H54 (cell line): ENCODE measurements around the gene KRTAP4-6.
"Not testable (repeated sequence)": the region's sequence is repeated elsewhere in the genome, so short reads cannot be mapped to it uniquely, and the experiment has no call there.

Experiments used
- DNase-seq: peaks from one replicate; pipeline ENCODE4 v3.0.0; 2011; ENCODE audit warnings: low spot score, mixed read lengths; ENCODE audit not compliant: insufficient read length
- FAIRE-seq: peaks from 3 replicates; lab custom pipeline; 2011; peaks lifted over from hg19 to GRCh38; lab: Jason Lieb, UNC
- POLR2A ChIP-seq: IDR thresholded peaks from 2 replicates; pipeline ENCODE4 v1.6.1; 2011; ENCODE audit warnings: low read depth, mild to moderate bottlenecking, low read length

The KRTAP4-6 gene

DNA sequence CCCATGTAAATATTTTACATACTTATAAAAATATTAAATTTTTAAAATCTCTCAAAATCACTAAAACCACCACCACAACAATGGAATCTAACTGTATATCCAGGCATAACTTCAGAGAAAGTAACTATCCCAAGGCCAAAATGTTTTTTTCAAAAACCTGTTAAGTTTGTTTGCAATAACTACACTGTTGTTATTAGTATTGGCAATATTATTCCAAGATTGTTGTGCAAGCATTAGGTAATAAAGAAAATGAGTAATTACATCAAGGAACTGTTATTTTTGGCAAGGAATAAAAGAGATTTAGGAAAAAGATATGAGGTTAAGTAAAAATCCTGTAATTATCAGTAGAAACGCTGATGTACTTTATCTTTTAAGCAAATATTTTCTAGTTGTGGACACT is 13.0 kb downstream of the KRTAP4-6 start:
- no peak for FAIRE-seq

DNA sequence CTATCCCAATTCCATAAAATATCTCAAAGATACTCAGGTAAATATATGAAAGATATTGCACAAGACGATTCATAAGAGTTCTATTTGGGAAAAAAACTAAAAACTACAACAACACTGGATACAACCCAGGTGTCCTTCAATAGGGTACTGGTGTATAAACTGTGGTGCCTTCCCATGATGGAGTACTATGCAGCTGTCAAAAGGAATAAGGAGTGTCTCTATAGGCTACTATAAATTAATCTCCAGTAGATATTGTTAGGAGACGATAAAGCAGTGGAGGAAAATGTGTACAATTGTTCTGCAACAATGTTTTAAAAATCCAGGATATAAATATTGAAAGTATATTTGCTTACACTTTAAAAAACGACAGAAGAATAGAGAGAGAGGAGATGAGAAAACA is 13.9 kb downstream of the KRTAP4-6 start:
- FAIRE-seq (no peak), DNase-seq (no peak)
- TF ChIP-seq POLR2A: no peak

More for the DNA sequence above, 13.0 kb downstream of the KRTAP4-6 start:
- no peak for DNase-seq
- no peak for TF ChIP-seq POLR2A

DNA sequence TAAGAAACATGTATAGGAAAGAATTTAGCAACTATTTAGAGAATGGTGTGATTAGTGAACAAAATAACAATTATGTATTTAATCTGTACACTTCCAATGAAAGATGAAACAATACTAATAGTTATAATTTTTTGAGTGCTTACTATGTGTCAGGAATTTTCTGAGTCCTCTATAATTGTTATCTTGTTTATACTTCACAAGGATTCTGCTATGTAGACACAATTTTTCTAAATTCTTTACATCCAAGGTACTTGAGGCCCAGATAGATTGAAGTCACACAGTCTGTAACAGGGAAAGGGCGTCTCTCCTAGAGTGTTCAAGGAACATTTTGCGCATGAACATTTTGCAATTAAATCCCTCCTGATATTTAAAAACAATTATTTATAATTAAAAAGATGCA is 15.3 kb downstream of the KRTAP4-6 start:
- no peak for TF ChIP-seq POLR2A
- DNase-seq (no peak), FAIRE-seq (no peak)

DNA sequence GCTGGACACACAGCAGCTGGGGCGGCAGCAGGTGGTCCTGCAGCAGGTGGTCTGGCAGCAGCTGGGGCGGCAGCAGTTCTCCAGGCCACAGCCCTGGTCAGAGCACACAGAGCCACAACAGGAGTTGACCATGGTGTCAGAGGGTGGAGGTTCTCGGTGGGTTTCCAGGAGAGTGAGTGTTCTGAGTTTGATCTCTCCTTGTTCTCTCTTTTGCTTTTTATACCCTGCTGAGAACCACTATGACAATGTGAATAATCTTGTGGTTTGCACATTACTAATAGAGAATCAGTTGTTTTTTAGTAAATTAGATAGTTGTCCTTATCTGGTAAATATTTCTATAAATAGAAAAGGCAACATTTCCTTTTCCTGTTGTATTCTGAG is 16.4 kb downstream of the KRTAP4-6 start, which contains the start of gene KRTAP4-12:
KRTAP4-12 (minus strand) TSS at position 192 of the 381 bp plus-strand sequence; CDS start at position 132, 60 bp downstream.
- DNase-seq, FAIRE-seq: not testable (repeated sequence)

DNA sequence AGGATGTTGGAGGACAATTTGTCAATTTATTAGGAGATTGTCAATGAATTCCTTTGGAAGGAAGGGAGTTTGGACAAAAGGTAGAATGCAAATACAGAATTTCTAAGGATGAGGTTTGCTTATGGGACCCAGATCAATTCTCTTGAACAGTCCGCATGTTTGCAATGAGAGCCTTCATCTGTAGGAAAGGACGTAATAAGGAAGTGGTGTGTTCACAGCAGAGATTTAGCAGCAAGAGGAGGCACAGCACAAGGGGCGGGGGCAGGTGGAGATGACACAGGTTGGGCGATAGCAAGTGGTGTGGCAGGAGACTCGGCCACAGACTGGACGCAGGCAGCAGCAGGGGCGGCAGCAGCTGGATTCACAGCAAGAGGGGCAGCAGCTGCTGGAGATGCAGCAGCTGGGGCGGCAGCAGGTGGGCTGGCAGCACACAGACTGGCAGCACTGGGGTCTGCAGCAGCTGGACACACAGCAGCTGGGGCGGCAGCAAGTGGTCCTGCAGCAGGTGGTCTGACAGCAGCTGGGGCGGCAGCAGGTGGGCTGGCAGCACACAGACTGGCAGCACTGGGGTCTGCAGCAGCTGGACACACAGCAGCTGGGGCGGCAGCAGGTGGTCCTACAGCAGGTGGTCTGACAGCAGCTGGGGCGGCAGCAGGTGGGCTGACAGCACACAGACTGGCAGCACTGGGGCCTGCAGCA is 16.9 kb downstream of the KRTAP4-6 start:
- FAIRE-seq, DNase-seq: not testable (repeated sequence)

DNA sequence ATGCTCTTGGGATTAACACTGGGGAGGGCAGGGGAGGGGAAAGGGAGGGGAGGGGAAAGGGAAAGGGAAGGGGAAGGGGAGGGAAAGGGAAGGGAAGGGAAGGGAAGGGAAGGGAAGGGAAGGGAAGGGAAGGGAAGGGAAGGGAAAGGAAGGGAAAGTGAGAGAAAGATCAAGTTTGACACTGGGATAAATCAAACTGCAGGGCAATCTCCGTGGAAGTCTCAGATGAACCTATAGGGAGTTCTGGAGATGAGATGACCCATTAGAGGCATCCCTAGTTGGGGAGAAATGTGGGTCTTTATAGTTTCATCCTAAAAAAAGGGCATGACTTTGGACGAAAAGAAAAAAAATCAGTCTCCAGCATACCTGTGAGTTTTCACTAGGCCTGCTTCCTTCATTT is 18.6 kb downstream of the KRTAP4-6 start:
- no peak for FAIRE-seq
- no peak for TF ChIP-seq POLR2A

DNA sequence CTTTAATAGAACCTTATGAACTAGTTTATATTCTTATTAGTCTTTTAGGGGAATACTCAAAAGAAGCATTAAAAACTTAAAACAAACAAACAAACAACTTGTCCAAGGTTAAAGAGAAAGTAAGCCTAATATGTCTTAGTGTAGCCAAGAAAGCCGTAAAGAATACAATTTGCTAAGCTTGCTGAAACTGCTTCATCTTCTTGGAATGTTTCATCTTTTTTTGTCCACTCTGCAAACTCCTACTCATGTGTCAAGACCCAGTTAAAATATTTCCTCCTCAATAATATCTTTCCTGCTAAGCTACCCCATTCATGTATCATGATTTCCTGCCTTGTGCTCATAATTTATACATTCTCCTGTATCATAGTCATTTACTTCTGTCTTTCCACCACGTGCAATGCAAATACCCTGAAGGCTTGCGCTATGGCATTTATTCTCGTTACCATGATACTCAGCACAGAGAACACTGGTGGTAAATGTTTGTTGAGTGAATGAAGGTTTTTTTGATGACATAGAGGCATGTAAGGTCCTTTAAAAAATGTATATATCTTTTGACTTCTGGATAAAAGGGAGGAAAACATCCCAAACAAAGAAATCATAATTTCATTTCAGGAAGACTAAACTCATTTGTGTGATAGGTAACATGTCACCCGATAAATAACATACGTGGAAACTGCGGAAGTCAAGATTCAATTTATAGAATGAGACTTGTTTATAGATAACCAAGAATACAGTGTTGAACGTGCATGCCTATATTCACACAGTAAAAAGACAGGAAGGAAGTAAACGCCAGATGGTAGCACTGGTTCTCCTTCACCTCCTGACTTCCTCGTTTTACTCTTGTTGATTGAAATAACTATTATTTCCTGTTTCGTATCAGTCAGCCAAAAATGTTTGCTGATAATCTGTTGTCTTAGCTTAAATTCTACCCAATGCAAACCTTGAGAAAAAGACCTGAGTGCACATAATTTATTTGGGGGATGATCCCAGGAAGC is 20.4 kb downstream of the KRTAP4-6 start:
- peak; percentile 93 for FAIRE-seq
- not testable (repeated sequence) for DNase-seq

More for the DNA sequence above, 18.6 kb downstream of the KRTAP4-6 start:
- DNase-seq: no peak

DNA sequence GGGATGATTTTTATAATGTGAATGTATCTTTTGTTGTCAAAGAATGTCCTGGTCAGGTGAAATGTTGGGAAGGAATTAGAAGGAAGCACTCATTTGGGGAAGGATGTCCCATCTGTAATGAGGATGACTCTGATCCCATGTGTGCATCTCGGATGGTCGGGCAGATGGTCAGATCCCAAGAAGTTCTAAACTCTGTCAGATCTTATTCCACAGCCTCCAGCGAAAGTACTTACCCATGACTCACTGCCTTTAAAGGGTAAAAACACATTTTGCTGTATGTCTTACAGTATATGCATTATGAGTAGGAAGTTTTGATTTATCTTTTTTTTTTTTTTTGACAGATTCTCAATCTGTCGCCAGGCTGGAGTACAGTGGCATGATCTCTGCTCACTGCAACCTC is 21.6 kb downstream of the KRTAP4-6 start:
- no peak for TF ChIP-seq POLR2A
- FAIRE-seq (no peak), DNase-seq (no peak)

DNA sequence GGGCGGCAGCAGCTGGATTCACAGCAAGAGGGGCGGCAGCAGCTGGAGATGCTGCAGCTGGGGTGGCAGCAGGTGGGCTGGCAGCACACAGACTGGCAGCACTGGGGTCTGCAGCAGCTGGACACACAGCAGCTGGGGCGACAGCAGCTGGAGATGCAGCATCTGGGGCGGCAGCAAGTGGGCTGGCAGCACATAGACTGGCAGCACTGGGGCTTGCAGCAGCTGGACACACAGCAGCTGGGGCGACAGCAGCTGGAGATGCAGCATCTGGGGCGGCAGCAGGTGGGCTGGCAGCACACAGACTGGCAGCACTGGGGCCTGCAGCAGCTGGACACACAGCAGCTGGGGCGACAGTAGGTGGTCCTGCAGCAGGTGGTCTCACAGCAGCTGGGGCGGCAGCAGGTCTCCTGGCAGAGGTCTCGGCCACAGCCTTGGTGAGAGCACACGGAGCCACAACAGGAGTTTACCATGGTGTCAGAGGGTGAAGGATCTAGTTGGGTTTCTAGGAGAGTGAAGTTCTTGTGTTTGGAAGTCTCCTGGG is 22.4 kb downstream of the KRTAP4-6 start, which contains the start of gene KRTAP4-11:
KRTAP4-11 (minus strand) TSS at position 528 of the 541 bp plus-strand sequence; CDS start at position 470, 58 bp downstream.
- FAIRE-seq, DNase-seq: not testable (repeated sequence)

DNA sequence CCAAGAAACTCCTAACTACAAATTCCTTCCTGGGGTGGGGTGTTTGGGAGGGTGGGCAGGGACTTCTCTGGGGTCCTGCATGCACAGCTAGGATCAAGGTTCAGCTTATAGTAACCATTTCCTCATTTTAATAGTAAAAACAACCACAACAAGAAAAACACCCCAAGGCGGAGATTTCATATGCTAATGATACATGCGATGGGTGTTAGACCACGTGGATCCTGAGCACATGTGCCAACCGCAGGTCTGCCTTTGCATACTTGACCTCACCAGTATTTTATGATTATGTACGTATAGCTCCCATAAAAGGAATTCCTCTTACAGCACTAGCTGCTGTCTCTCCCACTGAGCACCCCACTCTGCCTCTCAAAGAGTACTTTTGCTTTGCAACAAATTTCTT is 24.0 kb downstream of the KRTAP4-6 start:
- DNase-seq (no peak), FAIRE-seq (no peak)
- TF ChIP-seq POLR2A: no peak

DNA sequence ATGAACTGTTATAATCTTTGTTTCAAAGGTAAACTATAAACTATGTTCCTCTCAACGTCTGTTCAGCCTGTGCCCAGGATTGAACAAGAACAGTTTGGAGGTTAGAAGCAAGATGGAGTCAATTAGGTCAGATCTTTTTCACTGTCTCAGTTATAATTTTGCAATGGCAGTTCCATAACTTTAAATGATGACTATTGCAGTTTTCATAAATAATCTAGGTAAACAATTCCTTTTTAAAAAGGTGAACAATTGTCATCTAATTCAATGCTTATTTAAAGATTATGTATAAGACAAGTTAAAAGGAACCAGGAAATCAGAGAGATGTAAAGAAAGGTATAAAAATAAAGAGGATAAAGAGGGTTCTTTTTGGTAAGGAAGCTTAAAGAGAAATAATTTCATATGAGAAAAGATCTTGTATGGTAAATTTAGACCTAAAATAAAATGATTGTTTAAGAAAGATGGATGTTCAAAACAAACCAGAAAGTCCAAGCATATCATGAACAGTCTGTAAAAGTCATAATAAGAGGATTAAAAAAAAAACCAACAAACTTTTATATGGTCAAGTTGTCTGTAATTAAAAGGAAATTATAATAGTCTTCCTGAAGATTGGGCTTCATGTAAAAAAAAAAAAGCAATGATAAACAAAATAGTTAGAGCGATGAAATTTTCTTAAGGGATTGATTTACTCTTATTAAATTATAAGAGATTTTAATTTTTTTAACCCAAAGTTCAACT is 29.0 kb downstream of the KRTAP4-6 start:
- DNase-seq: no peak

DNA sequence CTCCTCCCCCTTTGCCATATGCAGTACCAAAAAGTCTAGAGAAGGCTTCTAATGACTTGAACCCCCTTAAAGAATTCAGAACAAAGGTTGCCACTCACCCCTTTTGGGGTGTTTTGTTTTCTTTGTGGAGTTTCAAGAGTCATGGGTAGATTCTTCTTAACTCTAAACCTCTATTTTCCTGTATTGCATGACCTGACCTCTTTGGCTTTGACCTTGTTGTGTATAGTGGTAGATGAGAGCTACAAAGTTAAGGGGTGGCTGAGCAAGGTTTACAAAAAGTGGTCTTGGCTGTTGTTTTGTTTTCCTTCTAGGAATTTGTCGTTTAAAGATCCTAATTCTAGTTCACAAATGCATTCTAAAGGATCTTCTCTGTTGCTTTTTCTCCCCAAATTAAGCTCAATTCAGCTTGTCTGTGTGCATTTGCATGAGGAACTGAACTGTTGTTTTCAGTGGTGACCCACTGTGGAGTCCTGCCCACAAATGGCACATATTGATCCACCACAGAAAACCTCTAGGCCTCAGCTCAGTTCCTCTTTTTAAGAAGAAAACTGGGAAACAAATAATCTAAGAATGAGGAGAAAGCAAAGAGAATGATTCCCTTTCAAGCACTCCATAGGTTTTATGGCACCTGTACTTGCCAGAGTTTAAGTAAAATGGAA is 31.5 kb downstream of the KRTAP4-6 start:
- DNase-seq, FAIRE-seq: not testable (repeated sequence)

More for the DNA sequence above, 29.0 kb downstream of the KRTAP4-6 start:
- no peak for TF ChIP-seq POLR2A
- no peak for FAIRE-seq

DNA sequence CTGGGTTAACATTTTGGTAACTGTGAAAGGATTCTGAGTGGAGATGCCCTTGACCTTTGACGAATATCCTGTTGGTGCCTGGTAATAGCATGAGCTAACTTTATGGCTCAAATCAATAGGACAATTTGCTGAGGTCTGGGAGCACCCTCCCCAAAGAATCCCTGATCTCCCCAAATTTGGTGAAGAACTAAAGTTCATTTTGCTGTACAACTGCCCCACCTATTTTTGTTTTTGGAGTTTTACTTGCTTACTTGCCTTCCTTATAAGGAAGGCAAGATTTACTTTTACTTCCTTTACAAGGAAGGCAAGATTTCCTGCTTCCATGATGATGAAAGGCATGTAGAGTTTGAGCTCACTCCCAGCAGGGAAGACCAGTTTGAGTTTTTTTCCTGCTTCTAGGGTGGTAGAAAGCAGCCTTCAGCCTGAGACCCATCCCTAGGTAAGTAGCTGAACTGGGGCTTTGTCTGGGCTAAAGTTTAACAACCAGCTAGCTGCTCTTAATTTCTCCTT is 32.3 kb downstream of the KRTAP4-6 start:
- DNase-seq: no peak
- TF ChIP-seq POLR2A: no peak
- FAIRE-seq: no peak

DNA sequence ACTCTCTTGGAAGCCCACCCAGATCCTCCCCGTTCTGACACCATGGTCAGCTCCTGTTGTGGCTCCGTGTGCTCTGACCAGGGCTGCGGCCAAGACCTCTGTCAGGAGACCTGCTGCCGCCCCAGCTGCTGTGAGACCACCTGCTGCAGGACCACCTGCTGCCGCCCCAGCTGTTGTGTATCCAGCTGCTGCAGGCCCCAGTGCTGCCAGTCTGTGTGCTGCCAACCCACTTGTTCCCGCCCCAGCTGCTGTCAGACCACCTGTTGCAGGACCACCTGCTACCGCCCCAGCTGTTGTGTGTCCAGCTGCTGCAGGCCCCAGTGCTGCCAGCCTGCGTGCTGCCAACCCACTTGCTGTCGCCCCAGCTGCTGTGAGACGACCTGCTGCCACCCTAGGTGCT is 35.0 kb downstream of the KRTAP4-6 start, which contains the start of gene KRTAP4-9:
KRTAP4-9 (plus strand) TSS at position 43 of the 400 bp plus-strand sequence; CDS start at position 43, 0 bp downstream.
- not testable (repeated sequence) for FAIRE-seq

DNA sequence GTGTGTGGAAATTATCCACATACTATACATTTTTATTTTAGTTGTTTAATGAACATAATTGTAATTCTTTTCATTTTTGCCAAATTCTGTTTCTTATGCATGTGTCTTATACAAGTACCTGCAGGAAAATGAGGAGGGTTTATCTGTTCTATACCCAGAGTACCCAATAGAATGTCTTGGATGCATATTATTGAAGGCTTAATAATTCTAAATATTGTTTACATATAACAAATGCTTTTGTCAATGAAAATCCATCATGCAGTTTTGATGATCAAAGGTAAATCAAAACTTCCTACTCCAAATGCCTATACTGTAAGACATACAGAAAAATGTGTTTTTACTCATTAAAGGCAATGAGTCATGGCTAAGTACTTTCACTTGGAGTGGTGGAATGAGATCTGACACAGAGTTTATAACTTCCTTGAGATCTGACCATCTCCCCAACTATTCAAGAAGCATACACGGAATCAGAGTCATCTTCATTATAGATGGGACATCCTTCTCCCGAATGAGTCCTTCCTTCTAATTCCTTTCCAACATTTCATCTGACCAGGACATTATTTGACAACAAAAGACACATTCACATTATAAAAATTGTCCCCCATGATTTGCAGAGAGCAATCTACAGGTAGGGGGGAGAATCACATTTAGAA is 35.8 kb downstream of the KRTAP4-6 start:
- peak; percentile 95 for FAIRE-seq
- DNase-seq: not testable (repeated sequence)

More for the DNA sequence above, 35.0 kb downstream of the KRTAP4-6 start, which contains the start of gene KRTAP4-9:
- DNase-seq: not testable (repeated sequence)
